A673 (cell line): ENCODE results near the gene C1QB. TPM values are rescaled to one million over a fixed set of nuclear protein-coding genes. Genes with fewer than 3 reads are reported as not detected.

Source experiments
- BruUV-seq: library from RNA; stranded (reverse); fragments of 400-500 nt; replicated peaks from 2 replicates; lab custom pipeline; 2021; lab: Mats Ljungman, UMichigan
- CTCF ChIA-PET: fragments of 300-600 bp; sonication (Branson Sonifier 250); formaldehyde crosslinking; loops from one replicate; lab custom pipeline; 2022; ENCODE audit warnings: antibody characterized with exemption; lab: Charles Lee
- POLR2A ChIA-PET: fragments of 300-600 bp; sonication (Branson Sonifier 250); formaldehyde crosslinking; loops from one replicate; lab custom pipeline; 2022; ENCODE audit warnings: antibody characterized with exemption; ENCODE audit not compliant: low non-redundant PET; lab: Charles Lee
- DNase-seq: peaks from one replicate; pipeline ENCODE4 v3.0.0-alpha.2; 2015; ENCODE audit warnings: low spot score
- H3K27ac ChIP-seq: fragments of 200-600 bp; sonication (generic); 2 replicates; pipeline ENCODE4 v1.5.1; 2016; ENCODE audit warnings: mixed run types, low read depth, mild to moderate bottlenecking, mixed read lengths, antibody characterized with exemption, low read length; ENCODE audit not compliant: poor library complexity, severe bottlenecking
- H3K27me3 ChIP-seq: fragments of 200-600 bp; sonication (generic); replicated peaks from 2 replicates; pipeline ENCODE4 v1.6.1; 2017; ENCODE audit warnings: mixed run types, low read depth, mild to moderate bottlenecking, mixed read lengths, antibody characterized with exemption, low read length; ENCODE audit not compliant: insufficient read depth, poor library complexity
- H3K36me3 ChIP-seq: fragments of 200-600 bp; sonication (generic); 2 replicates; pipeline ENCODE4 v1.6.1; 2016; ENCODE audit warnings: mixed run types, mild to moderate bottlenecking, mixed read lengths, antibody characterized with exemption, low read length; ENCODE audit not compliant: insufficient read depth, poor library complexity, severe bottlenecking
- H3K4me1 ChIP-seq: fragments of 200-600 bp; sonication (generic); 2 replicates; pipeline ENCODE4 v1.6.1; 2017; ENCODE audit warnings: mixed run types, mild to moderate bottlenecking, mixed read lengths, antibody characterized with exemption, low read length; ENCODE audit not compliant: insufficient read depth, poor library complexity, severe bottlenecking
- H3K4me3 ChIP-seq: fragments of 200-600 bp; sonication (generic); 2 replicates; pipeline ENCODE4 v1.5.1; 2016; ENCODE audit warnings: low read depth, mixed run types, mild to moderate bottlenecking, mixed read lengths, low read length; ENCODE audit not compliant: poor library complexity, severe bottlenecking
- H3K9me3 ChIP-seq: fragments of 200-600 bp; sonication (generic); 2 replicates; pipeline ENCODE4 v1.6.1; 2016; ENCODE audit warnings: mixed run types, low read depth, mild to moderate bottlenecking, mixed read lengths, antibody characterized with exemption, low read length; ENCODE audit not compliant: poor library complexity, severe bottlenecking
- EZH2 ChIP-seq: fragments of 200-600 bp; sonication (generic); IDR thresholded peaks from 2 replicates; pipeline ENCODE4 v1.6.1; 2017; ENCODE audit warnings: borderline replicate concordance, low read depth, mild to moderate bottlenecking, mixed read lengths, antibody characterized with exemption, low read length; ENCODE audit not compliant: poor library complexity, severe bottlenecking
- intact Hi-C: fragments of 100-400 bp; cut with micrococcal nuclease; formaldehyde crosslinking; loops from one replicate; pipeline ENCODE4 v1.10.0; 2022; ENCODE audit not compliant: unreplicated experiment
- total RNA-seq: library from RNA; stranded (reverse); gene quantifications from 2 replicates; pipeline ENCODE4 v1.2.3, GENCODE V29; 2021
- TF ChIP-seq, protein P1 (sequence below): fragments of 300-800, 200-600 bp; sonication (generic); conservative IDR thresholded peaks from 2 replicates; pipeline ENCODE4 v1.5.1; 2017; ENCODE audit warnings: low read depth, mild to moderate bottlenecking, antibody characterized with exemption, low read length, moderate library complexity, mixed read lengths

The C1QB gene
- total RNA-seq, 1 experiment from 2014 or later: not detected

DNA sequence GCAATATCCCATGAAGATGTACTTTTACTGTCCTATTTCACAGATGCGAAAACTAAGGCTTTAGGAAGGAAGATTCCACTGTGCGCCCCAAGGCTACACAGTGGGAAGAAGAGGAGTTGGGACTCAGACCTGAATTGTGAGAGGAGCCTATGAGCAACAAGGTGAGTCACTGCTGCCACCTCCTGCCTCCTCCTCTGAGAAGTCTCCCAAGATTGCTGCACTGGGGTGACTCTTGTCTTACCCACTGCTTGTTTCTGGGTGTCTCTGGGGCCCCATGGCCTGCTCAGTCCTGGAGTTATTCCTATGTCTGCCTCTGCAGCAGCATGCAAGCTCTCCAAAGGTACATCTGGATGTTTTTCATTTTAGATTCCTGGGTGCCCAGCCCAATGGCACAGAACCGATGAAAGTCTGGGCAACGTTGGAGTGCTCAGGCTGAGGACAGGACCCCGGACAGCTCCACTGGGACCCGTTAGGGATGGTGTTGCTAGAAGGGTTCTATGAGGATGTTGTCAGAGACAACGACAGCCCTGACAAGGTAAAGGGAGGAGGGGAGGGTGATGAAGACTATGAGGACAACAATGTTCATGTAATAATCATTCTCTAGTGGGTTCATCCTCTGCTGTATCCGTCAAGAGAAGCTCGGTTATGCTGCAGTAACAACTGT, 27.6 kb upstream of the C1QB start:
- no peaks in the 10 kb centered on the region for H3K36me3 ChIP-seq
- H3K4me3 ChIP-seq: no peak overlapping the region
- no peaks in the 10 kb centered on the region for H3K9me3 ChIP-seq
- POLR2A ChIA-PET: no interaction called here
- BruUV-seq: no TSS peak
- intact Hi-C loops: no loop called here
- DNase-seq: no peak
- peaks cover 81% of the 10 kb centered on the region for H3K27me3 ChIP-seq
- no peaks in the 10 kb centered on the region for H3K4me1 ChIP-seq
- H3K27ac ChIP-seq: no peak overlapping the region
- TF ChIP-seq, protein P1, sequence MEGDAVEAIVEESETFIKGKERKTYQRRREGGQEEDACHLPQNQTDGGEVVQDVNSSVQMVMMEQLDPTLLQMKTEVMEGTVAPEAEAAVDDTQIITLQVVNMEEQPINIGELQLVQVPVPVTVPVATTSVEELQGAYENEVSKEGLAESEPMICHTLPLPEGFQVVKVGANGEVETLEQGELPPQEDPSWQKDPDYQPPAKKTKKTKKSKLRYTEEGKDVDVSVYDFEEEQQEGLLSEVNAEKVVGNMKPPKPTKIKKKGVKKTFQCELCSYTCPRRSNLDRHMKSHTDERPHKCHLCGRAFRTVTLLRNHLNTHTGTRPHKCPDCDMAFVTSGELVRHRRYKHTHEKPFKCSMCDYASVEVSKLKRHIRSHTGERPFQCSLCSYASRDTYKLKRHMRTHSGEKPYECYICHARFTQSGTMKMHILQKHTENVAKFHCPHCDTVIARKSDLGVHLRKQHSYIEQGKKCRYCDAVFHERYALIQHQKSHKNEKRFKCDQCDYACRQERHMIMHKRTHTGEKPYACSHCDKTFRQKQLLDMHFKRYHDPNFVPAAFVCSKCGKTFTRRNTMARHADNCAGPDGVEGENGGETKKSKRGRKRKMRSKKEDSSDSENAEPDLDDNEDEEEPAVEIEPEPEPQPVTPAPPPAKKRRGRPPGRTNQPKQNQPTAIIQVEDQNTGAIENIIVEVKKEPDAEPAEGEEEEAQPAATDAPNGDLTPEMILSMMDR: no peak
- TF ChIP-seq EZH2: no peak
- CTCF ChIA-PET: no interaction called here

DNA sequence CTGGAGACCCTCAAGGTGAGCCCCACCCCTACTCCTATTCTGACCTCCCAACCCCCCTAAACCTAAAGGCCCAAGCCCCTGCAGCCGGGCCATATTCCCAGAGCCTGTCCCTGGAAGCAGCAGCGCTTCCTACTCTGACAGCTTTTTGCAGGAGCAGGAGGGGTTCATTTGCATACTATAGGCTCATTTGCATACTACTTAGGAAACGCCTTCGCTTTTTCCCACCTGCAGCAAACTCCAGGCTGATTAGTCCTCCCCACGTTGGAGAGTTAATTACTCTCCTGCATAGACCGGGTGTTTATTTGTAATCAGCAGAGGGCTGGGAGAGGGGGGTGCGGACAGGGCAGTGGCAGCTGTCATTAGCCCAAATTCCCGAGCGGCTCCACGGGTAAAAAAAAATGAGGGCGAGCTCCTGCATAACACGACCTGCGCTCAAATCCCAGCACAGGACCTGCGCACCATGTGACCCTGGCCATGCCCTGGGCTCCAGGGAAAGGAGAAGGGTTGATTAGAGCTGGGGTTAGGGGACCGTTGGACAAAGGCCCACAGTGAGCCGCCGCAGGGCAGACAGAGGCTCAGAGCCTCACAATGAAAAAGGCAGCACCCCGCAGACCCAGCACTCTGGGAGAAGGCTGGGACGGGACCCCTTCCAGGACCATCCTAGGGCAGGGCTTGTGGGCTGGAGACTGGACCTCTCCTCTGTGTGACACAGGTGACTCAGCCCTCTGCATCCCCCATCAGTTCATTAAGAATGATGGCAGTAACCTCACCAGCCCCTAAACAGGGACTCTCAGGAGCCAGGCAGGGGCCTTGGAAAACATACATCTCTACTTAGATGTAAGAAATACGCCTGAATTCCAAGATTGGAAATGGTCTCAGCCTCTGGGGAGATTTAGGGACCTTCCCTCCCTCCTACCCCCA, 26.5 kb upstream of the C1QB start:
- CTCF ChIA-PET: no interaction called here
- Histone ChIP-seq H3K27ac (no peak overlapping the region), H3K36me3 (no peaks in the 10 kb centered on the region), H3K4me3 (no peak overlapping the region), H3K4me1 (no peaks in the 10 kb centered on the region), H3K9me3 (no peaks in the 10 kb centered on the region), H3K27me3 (peaks cover 82% of the 10 kb centered on the region)
- no peak for DNase-seq
- intact Hi-C loops: no loop called here
- BruUV-seq: no TSS peak
- no peak for TF ChIP-seq EZH2
- TF ChIP-seq, protein P1: no peak
- POLR2A ChIA-PET: no interaction called here

DNA sequence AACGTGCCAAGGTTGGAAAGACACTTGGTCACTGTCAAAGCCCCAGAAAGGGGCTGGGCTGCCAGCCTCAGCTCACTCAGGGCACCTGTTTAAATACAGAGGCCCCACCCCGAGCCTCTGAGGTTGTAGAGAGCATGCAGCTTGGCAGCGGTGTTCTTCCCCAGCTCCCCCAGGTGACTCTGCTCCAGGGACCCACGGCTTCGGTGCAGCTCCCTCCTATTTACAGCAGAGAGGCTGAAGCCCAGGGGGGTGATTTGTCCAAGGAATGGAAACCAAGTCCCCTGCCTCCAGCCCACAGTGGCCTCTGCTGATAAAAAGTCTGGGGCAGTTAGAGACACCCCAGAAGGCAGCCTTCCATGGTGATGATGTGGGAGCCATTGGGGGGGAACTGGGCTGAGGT, 25.7 kb upstream of the C1QB start:
- Histone ChIP-seq H3K27me3 (peaks cover 82% of the 10 kb centered on the region), H3K4me3 (no peak overlapping the region), H3K9me3 (no peaks in the 10 kb centered on the region), H3K36me3 (no peaks in the 10 kb centered on the region), H3K4me1 (no peaks in the 10 kb centered on the region), H3K27ac (no peak overlapping the region)
- CTCF ChIA-PET: no interaction called here
- intact Hi-C loops: no loop called here
- BruUV-seq: no TSS peak
- no peak for TF ChIP-seq EZH2
- TF ChIP-seq, protein P1: no peak
- POLR2A ChIA-PET: no interaction called here
- no peak for DNase-seq
